HCT116 (cell line): ENCODE results near the gene ACER1. TPM values are rescaled to one million over a fixed set of nuclear protein-coding genes. Genes with fewer than 3 reads are reported as not detected.

Experiments
- ATAC-seq: fragments of 200-7000 bp; cut with Tn5 transposase; 2 replicates; pipeline ENCODE4 v1.9.1; 2020; ENCODE audit warnings: mild to moderate bottlenecking, moderate library complexity
- BruUV-seq: library from RNA; stranded (reverse); fragments of 400-500 nt; replicated peaks from 2 replicates; lab custom pipeline; 2021; lab: Mats Ljungman, UMichigan
- CTCF ChIA-PET: fragments of 300-600 bp; sonication (Branson Sonifier 250); formaldehyde crosslinking; loops from one replicate; lab custom pipeline; 2021; ENCODE audit warnings: antibody characterized with exemption; lab: Charles Lee
- POLR2A ChIA-PET: fragments of 300-600, 350-600 bp; sonication (Branson Sonifier 250); formaldehyde crosslinking; loops from one replicate; lab custom pipeline; 2021; ENCODE audit warnings: antibody characterized with exemption; lab: Charles Lee
- RAD21 ChIA-PET, 2 experiments: fragments of 300-600 bp; sonication (Branson Sonifier 250); formaldehyde crosslinking; loops; one replicate each; lab custom pipeline; 2023; ENCODE audit warnings: low total read pairs in 2 of 2; ENCODE audit not compliant: uncharacterized antibody in 2 of 2, unreplicated experiment in 2 of 2, low non-redundant PET in 1 of 2; lab: Charles Lee
- DNase-seq: peaks from one replicate; pipeline ENCODE4 v3.0.0-alpha.2; 2010; ENCODE audit warnings: low read depth, low spot score
- H2AFZ ChIP-seq: fragments of 200-600 bp; shearing (Covaris generic), sonication (generic); 2 replicates; pipeline ENCODE4 v1.6.1; 2017; ENCODE audit warnings: low read depth, mixed run types, mixed read lengths, antibody characterized with exemption, low read length; ENCODE audit not compliant: poor library complexity, severe bottlenecking
- H3K27ac ChIP-seq: 2 replicates; pipeline ENCODE4 v1.5.1; 2012; ENCODE audit warnings: low read depth, low read length
- H3K27me3 ChIP-seq: fragments of 200-600 bp; sonication (generic); 2 replicates; pipeline ENCODE4 v1.6.1; 2016; ENCODE audit warnings: mixed run types, low read length, mixed read lengths; ENCODE audit not compliant: insufficient read depth
- H3K36me3 ChIP-seq, 2 experiments: fragments of 200-500 bp in 1 of 2; fragments of 200-600 bp in 1 of 2; sonication (Bioruptor generic) in 1 of 2; sonication (generic) in 1 of 2; 2 replicates each; pipeline versions ENCODE4 v1.5.1 to v1.6.1; 2014 to 2016; ENCODE audit warnings: low read length in 2 of 2, inconsistent platforms in 1 of 2, mixed read lengths in 1 of 2, mixed run types in 1 of 2; ENCODE audit not compliant: insufficient read depth in 2 of 2, control insufficient read depth in 1 of 2
- H3K4me1 ChIP-seq, 2 experiments: fragments of 200-600 bp in 1 of 2; sonication (generic) in 1 of 2; 2 replicates each; pipeline versions ENCODE4 v1.5.1 to v1.6.1; 2012 to 2017; ENCODE audit warnings: low read length in 2 of 2, inconsistent platforms in 1 of 2, mild to moderate bottlenecking in 1 of 2, mixed read lengths in 1 of 2, mixed run types in 1 of 2, moderate library complexity in 1 of 2; ENCODE audit not compliant: insufficient read depth in 2 of 2, control insufficient read depth in 1 of 2
- H3K4me2 ChIP-seq: fragments of 200-600 bp; sonication (generic); 2 replicates; pipeline ENCODE4 v1.6.1; 2017; ENCODE audit warnings: mixed run types, low read length, mixed read lengths
- H3K4me3 ChIP-seq, 2 experiments: fragments of 200-600 bp in 1 of 2; sonication (generic) in 1 of 2; replicated peaks in 1 of 2; 2 replicates each; pipeline ENCODE4 v1.5.1; 2011 to 2016; ENCODE audit warnings: low read length in 2 of 2, control low read depth in 1 of 2, low read depth in 1 of 2, mild to moderate bottlenecking in 1 of 2, mixed read lengths in 1 of 2, mixed run types in 1 of 2
- H3K79me2 ChIP-seq: fragments of 200-600 bp; sonication (generic); 2 replicates; pipeline ENCODE4 v1.6.1; 2017; ENCODE audit warnings: mild to moderate bottlenecking, mixed run types, low read length, moderate library complexity, mixed read lengths; ENCODE audit not compliant: insufficient read depth
- H3K9ac ChIP-seq: fragments of 200-600 bp; sonication (generic); 2 replicates; pipeline ENCODE4 v1.6.1; 2016; ENCODE audit warnings: low read length, mixed read lengths
- H3K9me2 ChIP-seq: fragments of 200-600 bp; sonication (generic), shearing (Covaris generic); 2 replicates; pipeline ENCODE4 v1.6.1; 2017; ENCODE audit warnings: mixed run types, mild to moderate bottlenecking, moderate library complexity; ENCODE audit not compliant: insufficient read depth
- H3K9me3 ChIP-seq, 2 experiments: fragments of 200-500 bp in 1 of 2; fragments of 200-600 bp in 1 of 2; sonication (Bioruptor generic) in 1 of 2; sonication (generic) in 1 of 2; 2 replicates each; pipeline ENCODE4 v1.6.1; 2014 to 2017; ENCODE audit warnings: low read length in 2 of 2, mixed read lengths in 2 of 2, inconsistent platforms in 1 of 2, low read depth in 1 of 2, mild to moderate bottlenecking in 1 of 2, mixed run types in 1 of 2, moderate library complexity in 1 of 2; ENCODE audit not compliant: control insufficient read depth in 1 of 2, insufficient read depth in 1 of 2
- H4K20me1 ChIP-seq: fragments of 200-600 bp; sonication (generic), shearing (Covaris generic); 2 replicates; pipeline ENCODE4 v1.6.1; 2017; ENCODE audit warnings: mixed run types, mild to moderate bottlenecking, moderate library complexity; ENCODE audit not compliant: insufficient read depth
- CBX3 ChIP-seq: IDR thresholded peaks from 2 replicates; pipeline ENCODE4 v1.6.1; 2012; ENCODE audit warnings: low read depth
- ELF1 ChIP-seq: IDR thresholded peaks from 2 replicates; pipeline ENCODE4 v1.6.1; 2012; ENCODE audit warnings: low read depth, borderline replicate concordance
- EZH2 ChIP-seq: fragments of 200-600 bp; sonication (generic); IDR thresholded peaks from 2 replicates; pipeline ENCODE4 v1.6.1; 2017; ENCODE audit warnings: antibody characterized with exemption, mixed run types
- EZH2phosphoT487 ChIP-seq: fragments of 200-600 bp; IDR thresholded peaks from 2 replicates; pipeline ENCODE4 v1.6.1; 2018; ENCODE audit warnings: antibody characterized with exemption, borderline replicate concordance
- JUND ChIP-seq: IDR thresholded peaks from 2 replicates; pipeline ENCODE4 v1.6.1; 2012
- POLR2AphosphoS5 ChIP-seq: IDR thresholded peaks from 2 replicates; pipeline ENCODE4 v1.6.1; 2011; ENCODE audit warnings: mild to moderate bottlenecking, low read depth, low read length, moderate library complexity
- RAD21 ChIP-seq: IDR thresholded peaks from 2 replicates; pipeline ENCODE4 v1.6.1; 2012; ENCODE audit warnings: low read depth, mild to moderate bottlenecking
- SRF ChIP-seq: IDR thresholded peaks from 2 replicates; pipeline ENCODE4 v1.6.1; 2012; ENCODE audit warnings: low read depth
- YY1 ChIP-seq: IDR thresholded peaks from 2 replicates; pipeline ENCODE4 v1.6.1; 2011; ENCODE audit warnings: low read length, low read depth, moderate library complexity, mild to moderate bottlenecking; ENCODE audit not compliant: insufficient replicate concordance; ENCODE audit errors: extremely low read depth
- ZFX ChIP-seq: fragments of 450-650 bp; IDR thresholded peaks from 2 replicates; pipeline ENCODE4 v1.6.1; 2017
- ZNF274 ChIP-seq: fragments of 200-500 bp; sonication (Bioruptor generic); IDR thresholded peaks from 2 replicates; pipeline ENCODE4 v1.6.1; 2014; ENCODE audit warnings: mild to moderate bottlenecking, low read depth, low read length, inconsistent platforms
- intact Hi-C: fragments of 100-400 bp; cut with micrococcal nuclease; formaldehyde crosslinking; loops from 2 replicates; pipeline ENCODE4 v1.10.0; 2022
- total RNA-seq: library from RNA; stranded (reverse); gene quantifications from one replicate; pipeline ENCODE4 v1.2.1, GENCODE V29; 2021; ENCODE audit not compliant: unreplicated experiment
- TF ChIP-seq, protein P1 (sequence below): IDR thresholded peaks from 2 replicates; pipeline ENCODE4 v1.6.1; 2012; ENCODE audit warnings: low read depth
- TF ChIP-seq, protein P2 (sequence below): IDR thresholded peaks from 2 replicates; pipeline ENCODE4 v1.6.1; 2011; ENCODE audit warnings: mild to moderate bottlenecking, low read length, moderate library complexity; ENCODE audit not compliant: insufficient replicate concordance; ENCODE audit errors: extremely low read depth
- TF ChIP-seq, protein P3 (sequence below): IDR thresholded peaks from 2 replicates; pipeline ENCODE4 v1.6.1; 2012

The ACER1 gene
- total RNA-seq, 1 experiment from 2014 or later: not detected

DNA sequence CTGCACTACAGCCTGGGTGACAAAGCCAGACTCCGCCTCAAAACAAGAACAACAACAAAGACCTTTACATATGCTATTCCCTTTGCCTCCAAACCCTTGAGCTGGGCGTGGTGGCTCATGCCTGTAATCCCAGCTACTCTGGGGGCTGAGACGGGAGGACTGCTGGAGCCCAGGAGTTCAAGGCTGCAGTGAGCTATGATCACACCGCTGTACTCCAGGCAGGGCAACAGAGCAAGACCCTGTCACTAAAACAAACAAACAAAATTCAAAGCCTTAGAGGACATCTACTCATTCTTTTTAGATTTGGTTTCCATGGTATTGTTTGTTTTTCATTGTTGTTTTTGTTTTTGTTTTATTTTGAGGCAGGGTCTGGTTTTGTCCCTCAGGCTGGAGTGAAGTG is 7.8 kb downstream of the ACER1 start:
- Histone ChIP-seq H4K20me1 (no peaks in the 10 kb centered on the region), H3K27ac (no peak overlapping the region), H3K4me2 (no peak overlapping the region), H3K9me3 (no peaks in the 10 kb centered on the region), H3K27me3 (peaks cover 10% of the 10 kb centered on the region; the same call in 1 of the 2 replicates), H2AFZ (no peak overlapping the region), H3K4me1 (no peaks in the 10 kb centered on the region), H3K36me3 (no peaks in the 10 kb centered on the region), H3K9me2 (no peaks in the 10 kb centered on the region), H3K9ac (no peak overlapping the region), H3K79me2 (no peaks in the 10 kb centered on the region), H3K4me3 (no peak overlapping the region)
- no peak for TF ChIP-seq EZH2
- no peak for TF ChIP-seq ZFX
- TF ChIP-seq RAD21: no peak
- TF ChIP-seq POLR2AphosphoS5: no peak
- no peak for TF ChIP-seq EZH2phosphoT487
- no peak for TF ChIP-seq CBX3
- TF ChIP-seq, protein P1, sequence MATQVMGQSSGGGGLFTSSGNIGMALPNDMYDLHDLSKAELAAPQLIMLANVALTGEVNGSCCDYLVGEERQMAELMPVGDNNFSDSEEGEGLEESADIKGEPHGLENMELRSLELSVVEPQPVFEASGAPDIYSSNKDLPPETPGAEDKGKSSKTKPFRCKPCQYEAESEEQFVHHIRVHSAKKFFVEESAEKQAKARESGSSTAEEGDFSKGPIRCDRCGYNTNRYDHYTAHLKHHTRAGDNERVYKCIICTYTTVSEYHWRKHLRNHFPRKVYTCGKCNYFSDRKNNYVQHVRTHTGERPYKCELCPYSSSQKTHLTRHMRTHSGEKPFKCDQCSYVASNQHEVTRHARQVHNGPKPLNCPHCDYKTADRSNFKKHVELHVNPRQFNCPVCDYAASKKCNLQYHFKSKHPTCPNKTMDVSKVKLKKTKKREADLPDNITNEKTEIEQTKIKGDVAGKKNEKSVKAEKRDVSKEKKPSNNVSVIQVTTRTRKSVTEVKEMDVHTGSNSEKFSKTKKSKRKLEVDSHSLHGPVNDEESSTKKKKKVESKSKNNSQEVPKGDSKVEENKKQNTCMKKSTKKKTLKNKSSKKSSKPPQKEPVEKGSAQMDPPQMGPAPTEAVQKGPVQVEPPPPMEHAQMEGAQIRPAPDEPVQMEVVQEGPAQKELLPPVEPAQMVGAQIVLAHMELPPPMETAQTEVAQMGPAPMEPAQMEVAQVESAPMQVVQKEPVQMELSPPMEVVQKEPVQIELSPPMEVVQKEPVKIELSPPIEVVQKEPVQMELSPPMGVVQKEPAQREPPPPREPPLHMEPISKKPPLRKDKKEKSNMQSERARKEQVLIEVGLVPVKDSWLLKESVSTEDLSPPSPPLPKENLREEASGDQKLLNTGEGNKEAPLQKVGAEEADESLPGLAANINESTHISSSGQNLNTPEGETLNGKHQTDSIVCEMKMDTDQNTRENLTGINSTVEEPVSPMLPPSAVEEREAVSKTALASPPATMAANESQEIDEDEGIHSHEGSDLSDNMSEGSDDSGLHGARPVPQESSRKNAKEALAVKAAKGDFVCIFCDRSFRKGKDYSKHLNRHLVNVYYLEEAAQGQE: no peak
- TF ChIP-seq, protein P2, sequence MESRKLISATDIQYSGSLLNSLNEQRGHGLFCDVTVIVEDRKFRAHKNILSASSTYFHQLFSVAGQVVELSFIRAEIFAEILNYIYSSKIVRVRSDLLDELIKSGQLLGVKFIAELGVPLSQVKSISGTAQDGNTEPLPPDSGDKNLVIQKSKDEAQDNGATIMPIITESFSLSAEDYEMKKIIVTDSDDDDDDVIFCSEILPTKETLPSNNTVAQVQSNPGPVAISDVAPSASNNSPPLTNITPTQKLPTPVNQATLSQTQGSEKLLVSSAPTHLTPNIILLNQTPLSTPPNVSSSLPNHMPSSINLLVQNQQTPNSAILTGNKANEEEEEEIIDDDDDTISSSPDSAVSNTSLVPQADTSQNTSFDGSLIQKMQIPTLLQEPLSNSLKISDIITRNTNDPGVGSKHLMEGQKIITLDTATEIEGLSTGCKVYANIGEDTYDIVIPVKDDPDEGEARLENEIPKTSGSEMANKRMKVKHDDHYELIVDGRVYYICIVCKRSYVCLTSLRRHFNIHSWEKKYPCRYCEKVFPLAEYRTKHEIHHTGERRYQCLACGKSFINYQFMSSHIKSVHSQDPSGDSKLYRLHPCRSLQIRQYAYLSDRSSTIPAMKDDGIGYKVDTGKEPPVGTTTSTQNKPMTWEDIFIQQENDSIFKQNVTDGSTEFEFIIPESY: no peak
- TF ChIP-seq ZNF274: no peak
- no peak for TF ChIP-seq SRF
- TF ChIP-seq YY1: no peak
- TF ChIP-seq, protein P3, sequence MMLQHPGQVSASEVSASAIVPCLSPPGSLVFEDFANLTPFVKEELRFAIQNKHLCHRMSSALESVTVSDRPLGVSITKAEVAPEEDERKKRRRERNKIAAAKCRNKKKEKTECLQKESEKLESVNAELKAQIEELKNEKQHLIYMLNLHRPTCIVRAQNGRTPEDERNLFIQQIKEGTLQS: no peak
- no peak for TF ChIP-seq JUND
- no peak for TF ChIP-seq ELF1
- DNase-seq (no peak), ATAC-seq (no peak)
- no TSS peak for BruUV-seq
- ChIA-PET POLR2A (no interaction called here), RAD21 (no interaction called here), CTCF (no interaction called here)
- intact Hi-C loops: no loop called here
